NCI-H82 (cell line): ENCODE data around the gene VSIG2.

Experiments used
- DNase-seq: peaks from one replicate; lab custom pipeline; 2025; lab: John Stamatoyannopoulos, UW

VSIG2 gene

DNA sequence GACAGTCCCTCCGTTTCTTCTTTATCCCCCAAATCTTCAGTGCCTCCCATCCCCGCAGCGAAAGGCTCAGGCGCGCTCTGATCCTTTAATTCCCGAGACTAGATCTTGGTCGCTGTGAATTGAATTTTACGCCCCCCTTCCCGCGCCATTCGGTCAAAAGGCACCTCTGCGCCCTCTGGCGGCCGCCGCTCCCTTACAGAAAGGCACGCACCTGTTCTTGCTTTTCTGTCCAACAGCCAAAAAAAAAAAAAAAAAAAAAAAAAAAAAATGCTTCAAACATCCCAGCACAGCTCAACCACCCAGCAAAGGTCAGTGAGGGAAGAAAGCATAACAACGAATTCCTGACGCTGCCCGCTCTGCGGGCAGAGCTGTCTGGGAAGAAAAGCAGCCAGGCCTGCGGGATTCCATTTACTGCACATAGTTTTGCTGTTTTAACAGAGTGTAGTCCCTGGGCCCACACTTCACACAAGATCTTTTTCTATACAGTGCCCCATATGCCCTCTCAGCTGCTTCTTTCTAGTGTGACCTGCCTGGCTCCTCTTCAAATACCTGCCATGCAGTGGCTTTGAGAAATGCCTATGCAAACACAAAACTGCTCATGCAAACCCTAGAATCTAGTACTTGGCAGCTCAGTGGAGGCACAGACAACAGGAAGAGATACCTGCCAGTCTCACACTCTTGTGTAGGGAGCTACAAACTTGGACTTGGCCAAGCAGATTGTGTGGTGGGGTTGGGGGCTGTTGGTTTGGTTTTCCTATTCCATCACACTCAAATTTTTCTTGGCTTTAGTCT is 11.3 kb upstream of the VSIG2 start:
- peak; percentile 87 for DNase-seq

GRCh38 chr11:124762624-124763155 is 10.6 kb upstream of the VSIG2 start:
- peak; percentile 31 for DNase-seq

- peak; percentile 25 for DNase-seq
Observed at GRCh38 chr11:124762105-124762623, 10.1 kb upstream of the VSIG2 start, which contains the start of gene ESAM. TSS of gene ESAM (minus strand) at chr11:124762290. CDS start at chr11:124762154, 136 bp downstream.

DNA sequence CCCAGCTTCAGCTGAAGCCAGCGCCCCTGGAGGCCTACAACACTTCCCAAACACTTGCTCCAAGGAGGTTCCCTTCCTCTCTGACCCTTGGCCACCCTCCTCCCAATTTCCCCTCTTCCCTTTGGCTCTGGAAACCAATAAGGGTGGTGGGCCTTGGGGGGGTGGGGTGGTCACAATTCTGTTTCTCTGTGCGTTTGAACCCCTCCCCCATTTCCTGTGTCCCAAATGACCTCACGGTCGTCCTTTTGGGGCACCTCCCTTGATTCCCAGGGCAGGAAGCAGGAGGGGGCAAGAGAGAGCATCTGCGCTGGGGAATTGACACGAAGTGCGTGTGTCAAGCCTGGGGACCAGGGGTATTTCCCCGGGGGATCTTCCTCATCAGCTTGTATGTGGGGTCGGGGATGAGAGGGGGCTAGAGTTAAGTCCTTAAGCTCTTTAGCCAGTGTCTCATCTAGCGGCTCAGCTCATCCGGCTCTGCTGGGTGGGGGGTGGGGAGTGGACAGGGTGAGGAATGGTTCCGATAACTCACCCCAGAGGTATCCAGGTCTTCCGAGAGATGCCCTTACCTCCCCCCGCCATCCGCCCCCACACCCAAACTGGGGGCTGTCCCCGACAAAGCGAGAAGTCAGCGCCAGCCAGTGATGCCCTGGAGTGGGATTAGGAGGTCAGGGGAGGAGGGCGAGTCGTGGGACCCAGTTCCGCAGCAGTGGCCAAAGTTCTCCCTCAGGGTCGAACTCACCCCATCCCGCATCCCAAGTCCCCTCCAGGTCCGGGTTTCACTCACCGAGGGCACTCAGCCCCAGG is 9.4 kb upstream of the VSIG2 start:
- DNase-seq, result peak; percentile 83

DNA sequence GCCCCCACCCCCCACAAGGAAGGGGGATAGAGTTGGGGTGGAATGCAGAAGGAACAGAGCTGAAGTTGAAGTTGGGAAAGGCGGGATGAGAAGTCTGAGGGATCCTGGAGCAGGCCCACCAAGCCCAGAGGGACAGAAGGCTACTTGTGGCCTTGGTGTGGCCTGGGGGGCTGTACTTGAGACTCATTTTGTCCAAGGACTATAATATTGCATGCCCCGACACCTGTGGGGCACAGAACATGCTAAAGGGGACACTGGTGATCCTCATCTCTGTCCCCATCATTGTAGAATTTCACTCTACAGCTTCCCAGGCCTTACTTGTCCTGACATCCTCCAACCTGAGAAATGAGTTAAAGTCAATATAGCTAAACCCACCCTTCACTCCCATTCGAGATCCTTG is 8.8 kb upstream of the VSIG2 start:
- no peak for DNase-seq

GRCh38 chr11:124760205-124760652 is 8.2 kb upstream of the VSIG2 start:
- DNase-seq, result no peak

DNA sequence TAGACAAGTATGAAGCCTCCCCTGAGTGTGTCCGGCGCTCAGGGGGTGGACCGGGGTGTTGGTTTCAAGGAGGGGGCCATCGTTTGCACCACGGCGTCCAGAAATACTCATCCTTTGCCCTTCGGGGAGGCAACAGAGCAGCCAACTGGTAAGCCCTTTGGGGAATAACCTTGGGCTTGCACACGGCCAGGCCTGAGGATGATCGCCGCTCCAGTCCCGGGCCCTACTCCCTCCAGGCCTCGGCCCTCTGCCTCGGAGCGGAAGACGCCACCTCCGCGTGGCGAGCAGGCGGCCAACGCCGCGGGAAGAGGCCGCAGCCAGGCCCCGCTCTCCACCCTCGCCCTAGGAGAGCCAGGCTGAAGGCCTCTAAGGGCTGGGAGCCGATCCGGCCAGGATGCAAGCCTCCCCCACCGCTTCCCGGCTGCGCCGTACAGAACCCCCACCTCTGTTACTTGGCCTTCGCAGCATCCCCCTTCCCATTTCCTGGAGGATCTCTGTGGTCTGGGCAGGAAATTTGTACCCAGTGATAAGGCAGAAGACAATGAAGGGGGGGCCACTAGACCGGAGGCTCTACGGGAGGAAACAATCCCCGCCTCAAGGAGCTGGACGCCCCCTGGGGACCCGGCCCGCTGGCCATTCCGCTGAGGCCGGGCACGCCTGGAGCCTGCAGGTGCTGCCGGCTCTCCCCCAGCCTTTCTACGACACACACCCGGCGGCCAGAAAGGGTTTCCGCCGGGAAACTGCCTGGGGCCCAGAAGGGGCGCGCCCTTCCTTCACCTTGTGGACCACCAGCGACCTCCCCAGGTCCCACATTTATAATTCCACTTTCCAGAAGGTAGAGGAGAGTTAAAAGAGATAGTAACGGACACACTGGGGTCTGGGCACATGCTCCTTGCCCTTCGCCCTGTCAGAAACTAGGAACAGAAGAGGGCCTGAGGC is 7.5 kb upstream of the VSIG2 start:
- no peak for DNase-seq

- DNase-seq, result peak; percentile 81
Observed at GRCh38 chr11:124758355-124759265, 6.6 kb upstream of the VSIG2 start.

GRCh38 chr11:124757320-124757719 is 5.3 kb upstream of the VSIG2 start:
- DNase-seq, result no peak

DNA sequence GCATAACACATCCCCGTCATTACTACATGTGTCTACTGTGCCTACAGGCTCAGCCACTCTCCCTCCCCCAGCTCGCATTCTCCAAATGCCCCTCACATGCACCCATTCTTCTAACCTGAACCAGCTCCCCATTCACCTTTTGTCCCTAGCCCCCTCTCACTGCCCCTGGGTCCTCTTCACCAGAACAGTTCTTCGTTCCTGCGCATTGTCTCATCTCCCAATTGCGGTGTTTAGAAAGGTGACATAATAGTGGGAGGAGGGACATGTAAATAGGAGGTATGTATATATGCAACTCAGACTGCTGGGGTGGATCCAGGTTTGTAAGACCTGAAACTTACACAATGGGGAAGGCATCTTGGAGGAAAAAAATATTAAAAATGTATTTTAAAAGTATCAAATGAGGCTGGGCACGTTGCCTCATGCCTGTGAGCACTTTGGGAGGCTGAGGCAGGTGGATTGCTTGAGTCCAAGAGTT is 4.7 kb upstream of the VSIG2 start:
- DNase-seq, result no peak

- no peak for DNase-seq
Observed at GRCh38 chr11:124756033-124756752, 4.1 kb upstream of the VSIG2 start.

GRCh38 chr11:124754710-124755109 is 2.7 kb upstream of the VSIG2 start:
- no peak for DNase-seq

GRCh38 chr11:124754309-124754708 is 2.3 kb upstream of the VSIG2 start:
- no peak for DNase-seq

DNA sequence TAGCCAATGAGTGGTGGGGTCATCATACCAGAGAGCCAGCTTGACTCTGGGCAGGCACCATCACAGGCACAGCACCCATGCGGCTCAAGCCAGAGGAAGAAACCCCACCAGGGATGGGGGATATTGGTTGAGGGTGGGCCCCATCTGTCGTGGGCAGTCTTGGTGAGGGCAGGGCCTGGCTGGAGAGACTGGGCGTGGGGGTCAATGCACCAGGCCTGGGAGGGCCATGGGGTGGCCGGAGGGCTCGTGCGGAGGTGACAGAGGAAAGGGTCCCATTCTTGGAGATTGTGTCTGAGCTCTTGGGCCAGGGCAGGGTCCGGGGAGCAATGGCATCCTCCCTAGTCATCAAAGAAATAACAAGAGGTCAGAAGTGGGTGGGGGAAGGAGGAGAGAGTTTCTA is 1.6 kb upstream of the VSIG2 start:
- no peak for DNase-seq

DNA sequence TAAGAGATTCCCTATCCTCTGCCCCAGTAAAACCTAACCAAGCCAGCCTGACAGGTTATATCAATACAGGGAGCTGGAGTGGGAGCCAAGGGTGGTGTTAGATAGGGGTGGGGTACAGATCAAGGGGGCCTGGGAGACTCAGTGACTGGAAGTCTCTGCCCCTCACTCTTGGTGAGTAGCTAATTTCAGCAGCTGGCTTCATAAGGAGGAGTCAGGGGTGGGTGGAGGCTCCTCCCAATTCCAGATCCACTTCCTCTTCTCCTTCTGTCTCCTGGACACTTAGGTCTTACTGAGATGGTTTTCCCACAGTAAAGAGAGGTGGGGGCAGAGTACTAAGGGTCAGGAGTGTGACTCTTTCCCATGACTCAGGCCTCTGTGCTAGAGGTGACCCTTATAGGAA is 1.1 kb upstream of the VSIG2 start:
- peak; percentile 9 for DNase-seq

- DNase-seq, result peak; percentile 19
Observed at GRCh38 chr11:124752471-124753102, 532 bp upstream of the VSIG2 start.

- no peak for DNase-seq
Observed at GRCh38 chr11:124751391-124751740, 689 bp downstream of the VSIG2 start.

GRCh38 chr11:124749912-124750311 is 2.1 kb downstream of the VSIG2 start:
- DNase-seq, result no peak
